Activated naive CD8-positive, alpha-beta T cell treated with anti-CD3 and anti-CD28 coated beads, Interleukin-2, amount 10 ng/mL, durations not matched to agents 7 days and 5 days (primary cell): ENCODE measurements around the gene OR10H4. TPM values are rescaled to one million over a fixed set of nuclear protein-coding genes. Genes with fewer than 3 reads are reported as not detected.
"Not testable (repeated sequence)": the region's sequence is repeated elsewhere in the genome, so short reads cannot be mapped to it uniquely, and the experiment has no call there.

Source experiments
- ATAC-seq: fragments of 150-1000 bp; cut with Tn5 transposase; one replicate; pipeline ENCODE4 v1.10.0; 2021; ENCODE audit warnings: low read depth, moderate library complexity
- POLR2A ChIA-PET: fragments of 350-600 bp; sonication (Branson Sonifier 250); formaldehyde crosslinking; loops from one replicate; lab custom pipeline; 2021; ENCODE audit warnings: antibody characterized with exemption; lab: Charles Lee
- DNase-seq: peaks from one replicate; pipeline ENCODE4 v3.0.0; 2021
- H3K27ac Mint-ChIP-seq: one replicate; pipeline ENCODE4 v1.8.0; 2022; ENCODE audit warnings: mild to moderate bottlenecking, mixed read lengths
- H3K27me3 Mint-ChIP-seq: one replicate; pipeline ENCODE4 v1.8.0; 2022; ENCODE audit warnings: mild to moderate bottlenecking, moderate library complexity, mixed read lengths
- H3K36me3 Mint-ChIP-seq: one replicate; pipeline ENCODE4 v1.8.0; 2021; ENCODE audit warnings: mild to moderate bottlenecking, mixed read lengths
- H3K4me1 Mint-ChIP-seq: one replicate; pipeline ENCODE4 v1.8.0; 2021; ENCODE audit warnings: mixed read lengths
- H3K4me3 Mint-ChIP-seq: one replicate; pipeline ENCODE4 v1.8.0; 2022; ENCODE audit warnings: mild to moderate bottlenecking, moderate library complexity, mixed read lengths
- H3K9me3 Mint-ChIP-seq: one replicate; pipeline ENCODE4 v1.8.0; 2021; ENCODE audit warnings: mixed read lengths
- total RNA-seq, 2 experiments: library from RNA; stranded (reverse); gene quantifications; one replicate each; pipeline ENCODE4 v1.2.3, GENCODE V29; 2021

Gene OR10H4
- total RNA-seq, 2 experiments from 2014 or later = not detected

- POLR2A ChIA-PET = interaction anchor here (0.5 kb wide), 1 partner anchor 670 kb away, joined by 4 read pairs; no protein-coding TSS in a partner anchor
- not testable (repeated sequence) for H3K27ac Mint-ChIP-seq, ATAC-seq, DNase-seq, H3K36me3 Mint-ChIP-seq, H3K27me3 Mint-ChIP-seq, H3K4me3 Mint-ChIP-seq, H3K4me1 Mint-ChIP-seq, H3K9me3 Mint-ChIP-seq
Measured at GRCh38 chr19:15972043-15972442, 23.2 kb downstream of the OR10H4 start.

- Mint-ChIP-seq H3K9me3 (peaks cover 2% of the 10 kb centered on the region), H3K36me3 (no peaks in the 10 kb centered on the region), H3K27me3 (peaks cover 7% of the 10 kb centered on the region), H3K4me3 (no peak overlapping the region), H3K27ac (no peak overlapping the region), H3K4me1 (no peaks in the 10 kb centered on the region)
- ATAC-seq = no peak
- DNase-seq = no peak
- POLR2A ChIA-PET = no interaction called here
Measured at GRCh38 chr19:15974856-15975255, 26.0 kb downstream of the OR10H4 start.

- DNase-seq (no peak), ATAC-seq (no peak)
- POLR2A ChIA-PET = no interaction called here
- no peaks in the 10 kb centered on the region for H3K36me3 Mint-ChIP-seq
- no peak overlapping the region for H3K27ac Mint-ChIP-seq
- no peaks in the 10 kb centered on the region for H3K4me1 Mint-ChIP-seq
- peaks cover 9% of the 10 kb centered on the region for H3K27me3 Mint-ChIP-seq
- H3K4me3 Mint-ChIP-seq = no peak overlapping the region
- H3K9me3 Mint-ChIP-seq = no peaks in the 10 kb centered on the region
Measured at GRCh38 chr19:15976836-15977689, 28.3 kb downstream of the OR10H4 start.

DNA sequence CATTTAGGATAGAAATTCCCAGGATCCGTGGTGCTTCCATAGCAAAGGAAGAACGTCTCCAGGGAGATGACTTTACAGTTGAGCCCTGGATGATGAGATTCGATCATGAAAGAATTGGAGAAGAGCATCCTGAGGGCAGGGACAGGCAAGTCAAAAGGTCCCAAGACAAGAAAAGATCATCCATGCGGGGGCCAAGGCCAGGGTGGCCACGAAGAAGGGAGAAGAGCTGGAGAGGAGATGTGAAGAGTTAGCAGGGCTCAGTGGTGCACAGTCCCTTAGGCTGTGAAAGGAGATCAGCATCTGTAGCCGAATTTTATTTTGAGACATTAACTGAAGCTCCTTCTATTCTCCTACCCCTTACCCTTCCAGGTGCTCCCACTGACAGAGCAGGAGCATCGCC is 28.9 kb downstream of the OR10H4 start:
- Mint-ChIP-seq H3K27ac (no peak overlapping the region), H3K27me3 (peaks cover 5% of the 10 kb centered on the region), H3K36me3 (no peaks in the 10 kb centered on the region), H3K4me1 (no peaks in the 10 kb centered on the region), H3K9me3 (peaks cover under 1% of the 10 kb centered on the region), H3K4me3 (no peak overlapping the region)
- ATAC-seq (no peak), DNase-seq (no peak)
- POLR2A ChIA-PET = no interaction called here

- Mint-ChIP-seq H3K36me3 (no peaks in the 10 kb centered on the region), H3K4me3 (no peak overlapping the region), H3K27me3 (peaks cover 15% of the 10 kb centered on the region), H3K4me1 (no peaks in the 10 kb centered on the region), H3K9me3 (peaks cover 2% of the 10 kb centered on the region), H3K27ac (no peak overlapping the region)
- POLR2A ChIA-PET = no interaction called here
- ATAC-seq = no peak
- DNase-seq = no peak
Measured at GRCh38 chr19:15979293-15979692, 30.5 kb downstream of the OR10H4 start.

GRCh38 chr19:15985831-15986230 is 37.0 kb downstream of the OR10H4 start:
- not testable (repeated sequence) for DNase-seq, H3K4me3 Mint-ChIP-seq, ATAC-seq, H3K27ac Mint-ChIP-seq, H3K36me3 Mint-ChIP-seq, H3K9me3 Mint-ChIP-seq, H3K4me1 Mint-ChIP-seq
- POLR2A ChIA-PET = interaction anchor here (0.7 kb wide), 1 partner anchor 76 kb away, joined by 3 read pairs; no protein-coding TSS in a partner anchor
- H3K27me3 Mint-ChIP-seq = peaks cover 35% of the 10 kb centered on the region

GRCh38 chr19:15986701-15987100 is 37.9 kb downstream of the OR10H4 start:
- no peak overlapping the region for H3K27ac Mint-ChIP-seq
- POLR2A ChIA-PET = interaction anchor here (0.6 kb wide), 1 partner anchor 814 kb away, joined by 4 read pairs; no protein-coding TSS in a partner anchor
- ATAC-seq = no peak
- peaks cover 6% of the 10 kb centered on the region for H3K9me3 Mint-ChIP-seq
- DNase-seq = no peak
- H3K36me3 Mint-ChIP-seq = no peaks in the 10 kb centered on the region
- H3K4me1 Mint-ChIP-seq = peaks cover 6% of the 10 kb centered on the region
- peaks cover 34% of the 10 kb centered on the region for H3K27me3 Mint-ChIP-seq
- H3K4me3 Mint-ChIP-seq = no peak overlapping the region

DNA sequence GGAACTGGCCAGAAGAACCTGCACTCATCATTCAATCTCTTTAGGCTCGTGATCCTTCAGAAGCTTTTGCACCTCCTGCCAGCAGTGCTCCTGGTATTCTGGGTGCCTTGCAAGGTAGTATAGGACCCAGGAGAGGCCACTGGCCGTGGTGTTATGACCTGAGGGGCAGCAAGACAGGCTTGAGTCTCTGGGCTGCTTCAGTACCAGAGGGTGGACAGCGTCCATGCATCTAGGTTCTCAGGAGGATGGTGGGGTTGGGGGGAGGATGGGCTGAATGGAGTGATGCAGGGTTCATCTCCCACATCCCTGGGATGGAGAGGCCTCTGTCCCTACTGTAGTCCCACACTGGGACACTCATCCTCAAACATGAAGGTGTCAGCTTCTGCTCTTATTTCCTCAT is 41.1 kb downstream of the OR10H4 start:
- H3K27ac Mint-ChIP-seq = no peak overlapping the region
- no peaks in the 10 kb centered on the region for H3K36me3 Mint-ChIP-seq
- DNase-seq (no peak), ATAC-seq (no peak)
- peaks cover 5% of the 10 kb centered on the region for H3K9me3 Mint-ChIP-seq
- peaks cover 4% of the 10 kb centered on the region for H3K4me1 Mint-ChIP-seq
- POLR2A ChIA-PET = no interaction called here
- no peak overlapping the region for H3K4me3 Mint-ChIP-seq
- peaks cover 21% of the 10 kb centered on the region for H3K27me3 Mint-ChIP-seq

DNA sequence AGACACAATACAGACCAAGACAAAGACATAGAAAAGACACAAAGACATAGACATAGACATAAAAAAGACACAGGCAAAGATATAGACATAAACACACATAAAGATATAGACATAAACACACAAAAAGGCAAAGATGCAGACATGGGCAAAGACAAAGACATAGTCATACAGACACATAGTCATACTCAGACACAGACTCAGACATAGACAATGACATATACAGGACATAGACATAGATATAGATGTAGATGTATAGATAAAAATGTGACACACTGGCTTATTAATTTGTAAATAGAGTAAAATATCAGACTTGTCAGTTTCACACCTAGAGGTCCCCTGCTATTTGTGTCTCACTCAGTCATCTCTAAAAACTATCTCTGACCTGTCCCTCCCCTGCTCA is 42.8 kb downstream of the OR10H4 start:
- ATAC-seq (no peak), DNase-seq (no peak)
- H3K27me3 Mint-ChIP-seq = peaks cover 21% of the 10 kb centered on the region
- H3K27ac Mint-ChIP-seq = no peak overlapping the region
- no peaks in the 10 kb centered on the region for H3K4me1 Mint-ChIP-seq
- no peaks in the 10 kb centered on the region for H3K36me3 Mint-ChIP-seq
- POLR2A ChIA-PET = no interaction called here
- H3K4me3 Mint-ChIP-seq = no peak overlapping the region
- peaks cover 11% of the 10 kb centered on the region for H3K9me3 Mint-ChIP-seq

DNA sequence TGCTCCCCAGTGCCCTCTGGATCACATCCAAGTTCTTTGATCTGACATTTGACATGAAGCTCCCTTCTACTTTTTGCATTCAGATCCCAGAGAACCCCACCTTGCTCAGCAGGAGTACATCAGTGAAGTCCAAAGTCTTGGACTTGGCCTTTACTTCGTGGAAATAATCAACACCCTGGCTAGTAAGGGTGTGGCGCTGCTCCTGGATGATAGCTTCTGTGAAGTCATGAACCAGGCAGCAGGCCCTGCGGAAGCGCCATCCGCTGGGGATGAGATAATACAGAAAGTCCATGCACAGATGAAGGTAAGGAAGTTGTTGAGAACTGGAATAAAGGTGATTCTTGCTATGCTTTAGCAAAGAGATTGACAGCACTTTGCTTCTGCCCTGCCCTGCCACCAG is 43.2 kb downstream of the OR10H4 start:
- H3K4me1 Mint-ChIP-seq = no peaks in the 10 kb centered on the region
- H3K27ac Mint-ChIP-seq = no peak overlapping the region
- POLR2A ChIA-PET = no interaction called here
- DNase-seq (no peak), ATAC-seq (no peak)
- H3K4me3 Mint-ChIP-seq = no peak overlapping the region
- no peaks in the 10 kb centered on the region for H3K36me3 Mint-ChIP-seq
- peaks cover 12% of the 10 kb centered on the region for H3K9me3 Mint-ChIP-seq
- H3K27me3 Mint-ChIP-seq = peaks cover 19% of the 10 kb centered on the region

GRCh38 chr19:15995536-15995935 is 46.7 kb downstream of the OR10H4 start:
- Mint-ChIP-seq H3K9me3 (peaks cover 12% of the 10 kb centered on the region), H3K4me3 (no peak overlapping the region), H3K36me3 (no peaks in the 10 kb centered on the region), H3K4me1 (peaks cover 3% of the 10 kb centered on the region), H3K27me3 (peaks cover 7% of the 10 kb centered on the region), H3K27ac (no peak overlapping the region)
- no peak for ATAC-seq
- POLR2A ChIA-PET = no interaction called here
- no peak for DNase-seq

DNA sequence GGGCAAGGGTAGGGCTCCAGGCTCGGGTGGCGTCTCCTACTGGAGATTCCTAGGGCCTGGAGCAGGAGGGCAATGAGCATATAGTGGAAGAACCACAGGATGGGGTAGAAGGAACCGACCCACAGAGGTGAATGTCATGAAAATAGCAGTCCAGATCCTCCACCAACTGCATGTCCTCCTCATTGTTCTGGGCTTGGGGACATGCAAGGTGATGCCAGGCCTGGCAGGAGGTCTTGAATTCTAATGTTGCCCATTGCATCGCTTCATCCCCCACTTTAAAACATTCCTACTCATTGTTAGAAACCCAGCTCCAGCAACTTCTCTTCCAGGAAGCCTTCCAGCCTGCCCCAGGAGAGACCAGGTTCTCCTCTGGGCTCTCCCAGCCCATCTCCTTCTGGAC is 49.4 kb downstream of the OR10H4 start:
- Mint-ChIP-seq H3K9me3 (peaks cover 8% of the 10 kb centered on the region), H3K4me1 (peaks cover 24% of the 10 kb centered on the region), H3K27me3 (peaks cover 3% of the 10 kb centered on the region), H3K4me3 (no peak overlapping the region), H3K27ac (no peak overlapping the region), H3K36me3 (peaks cover 1% of the 10 kb centered on the region)
- POLR2A ChIA-PET = no interaction called here
- DNase-seq (no peak), ATAC-seq (no peak)
